Measurements from ENCODE around the gene S100A13. TPM values are rescaled to one million over a fixed set of nuclear protein-coding genes. Genes with fewer than 3 reads are reported as not detected.
"Not testable (repeated sequence)": the region's sequence is repeated elsewhere in the genome, so short reads cannot be mapped to it uniquely, and the experiment has no call there.

The S100A13 gene
- total RNA-seq, 1 experiment from 2014 or later = 55.0 TPM

DNA sequence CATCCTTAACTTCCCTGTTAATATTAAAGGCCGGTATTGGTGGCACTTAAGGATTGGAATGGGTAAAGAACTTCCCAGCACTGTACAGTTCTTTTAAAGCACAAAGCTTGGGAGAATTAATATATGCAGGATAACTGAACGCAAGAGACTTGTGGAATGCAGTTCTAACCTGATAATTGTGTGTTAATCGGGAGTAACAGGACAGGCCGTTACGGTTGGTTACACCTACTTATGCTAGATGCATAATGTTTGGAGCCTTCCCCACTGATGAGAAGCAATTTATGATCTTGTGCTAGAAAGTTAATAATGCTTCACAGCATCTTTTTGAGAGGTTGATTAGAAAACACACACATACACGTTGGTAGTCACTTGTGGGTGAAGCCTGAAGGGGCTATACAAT is 13.6 kb upstream of the S100A13 start:
- H2AFZ ChIP-seq (ENCODE audit: low read length) = no peak overlapping the region
- no peaks in the 10 kb centered on the region for H3K4me1 ChIP-seq (ENCODE audit: insufficient read depth, low read length)
- Mint-ChIP-seq H3K4me3 (no peak overlapping the region), H3K4me1 (peaks cover 0 to under 1% of the 10 kb centered on the region in 2 experiments; a peak in 2 of 4 replicates), H3K27ac (no peak overlapping the region), H3K36me3 (ENCODE audit: insufficient read depth in 1 of 3, low read depth in 3 of 3) (peaks cover 66 to 98% (median 92%) of the 10 kb centered on the region in 3 experiments), H3K9me3 (no peaks in the 10 kb centered on the region), H3K27me3 (ENCODE audit: low read depth) (no peaks in the 10 kb centered on the region)
- H2BK12ac ChIP-seq (ENCODE audit: insufficient read length, low read depth, low read length) = no peak overlapping the region
- no peaks in the 10 kb centered on the region for H3K9me3 ChIP-seq (ENCODE audit: control insufficient read depth, low read depth, low read length)
- H2BK5ac ChIP-seq (ENCODE audit: insufficient read length, low read length) = no peak overlapping the region
- H3K4me2 ChIP-seq (ENCODE audit: insufficient read depth, insufficient read length, low read length) = no peak overlapping the region
- H3K56ac ChIP-seq (ENCODE audit: insufficient read length, low read depth, low read length) = no peak overlapping the region
- no peak overlapping the region for H2BK15ac ChIP-seq (ENCODE audit: low read depth, low read length)
- no CpG with 5 or more reads among the region's 6 CpGs for WGBS (ENCODE audit: extremely low coverage, insufficient read length, low lambda C conversion rate)
- no peak for DNase-seq
- H3K18ac ChIP-seq (ENCODE audit: insufficient read length, low read depth, low read length) = no peak overlapping the region
- no peaks in the 10 kb centered on the region for H3K79me2 ChIP-seq (ENCODE audit: insufficient read depth, low read length)
- H3K23ac ChIP-seq (ENCODE audit: insufficient read length, low read depth, low read length) = no peak overlapping the region
- no peak overlapping the region for H4K5ac ChIP-seq (ENCODE audit: insufficient read length, low read depth, low read length)
- TF ChIP-seq, protein P1, sequence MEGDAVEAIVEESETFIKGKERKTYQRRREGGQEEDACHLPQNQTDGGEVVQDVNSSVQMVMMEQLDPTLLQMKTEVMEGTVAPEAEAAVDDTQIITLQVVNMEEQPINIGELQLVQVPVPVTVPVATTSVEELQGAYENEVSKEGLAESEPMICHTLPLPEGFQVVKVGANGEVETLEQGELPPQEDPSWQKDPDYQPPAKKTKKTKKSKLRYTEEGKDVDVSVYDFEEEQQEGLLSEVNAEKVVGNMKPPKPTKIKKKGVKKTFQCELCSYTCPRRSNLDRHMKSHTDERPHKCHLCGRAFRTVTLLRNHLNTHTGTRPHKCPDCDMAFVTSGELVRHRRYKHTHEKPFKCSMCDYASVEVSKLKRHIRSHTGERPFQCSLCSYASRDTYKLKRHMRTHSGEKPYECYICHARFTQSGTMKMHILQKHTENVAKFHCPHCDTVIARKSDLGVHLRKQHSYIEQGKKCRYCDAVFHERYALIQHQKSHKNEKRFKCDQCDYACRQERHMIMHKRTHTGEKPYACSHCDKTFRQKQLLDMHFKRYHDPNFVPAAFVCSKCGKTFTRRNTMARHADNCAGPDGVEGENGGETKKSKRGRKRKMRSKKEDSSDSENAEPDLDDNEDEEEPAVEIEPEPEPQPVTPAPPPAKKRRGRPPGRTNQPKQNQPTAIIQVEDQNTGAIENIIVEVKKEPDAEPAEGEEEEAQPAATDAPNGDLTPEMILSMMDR (conservative IDR thresholded peaks at IDR 0.05) = no peak
- H3K27me3 ChIP-seq (ENCODE audit: insufficient read depth, low read length) = no peaks in the 10 kb centered on the region
- peaks cover 4% of the 10 kb centered on the region for H3K79me1 ChIP-seq (ENCODE audit: insufficient read depth, low read depth, low read length, poor library complexity, severe bottlenecking)
- no peak overlapping the region for H4K8ac ChIP-seq (replicated peaks; ENCODE audit: insufficient read length, low read depth, low read length)
- no peaks in the 10 kb centered on the region for H3K23me2 ChIP-seq (ENCODE audit: insufficient read length, low read depth, low read length, poor library complexity, severe bottlenecking)
- H4K91ac ChIP-seq (ENCODE audit: insufficient read length, low read depth, low read length) = no peak overlapping the region
- no peak overlapping the region for H3T11ph ChIP-seq (ENCODE audit: low read length)
- no peak overlapping the region for H3K4ac ChIP-seq (ENCODE audit: low read depth, low read length)
- no peaks in the 10 kb centered on the region for H4K20me1 ChIP-seq (ENCODE audit: control insufficient read depth, insufficient read depth, insufficient read length)
- H3K14ac ChIP-seq (ENCODE audit: insufficient read depth, low read length) = no peak overlapping the region
- H3K9ac ChIP-seq (ENCODE audit: extremely low read depth, insufficient read length, low read length) = no peak overlapping the region
- no peak overlapping the region for H2BK120ac ChIP-seq (ENCODE audit: low read depth, low read length, poor library complexity, severe bottlenecking)
- H3K27ac ChIP-seq (ENCODE audit: insufficient read length, low read depth, low read length) = no peak overlapping the region
- H2BK20ac ChIP-seq (ENCODE audit: low read depth, low read length, poor library complexity, severe bottlenecking) = no peak overlapping the region
- no peak overlapping the region for H2AK5ac ChIP-seq (ENCODE audit: insufficient read length, low read length)

DNA sequence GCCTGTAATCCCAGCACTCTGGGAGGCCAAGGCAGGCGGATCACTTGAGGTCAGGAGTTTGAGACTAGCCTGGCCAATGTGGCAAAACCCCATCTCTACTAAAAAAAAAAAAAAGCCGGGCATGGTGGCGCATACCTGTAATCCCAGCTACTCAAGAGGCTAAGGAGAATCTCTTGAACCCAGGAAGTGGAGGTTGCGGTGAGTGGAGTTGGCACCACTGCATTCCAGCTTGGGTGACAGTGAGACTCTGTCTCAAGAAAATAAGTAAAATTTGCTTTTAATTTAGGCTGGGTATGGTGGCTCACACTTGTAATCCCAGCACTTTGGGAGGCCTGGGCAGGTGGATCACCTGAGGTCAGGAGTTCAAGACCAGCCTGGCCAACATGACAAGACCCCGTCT is 12.9 kb upstream of the S100A13 start:
- H3K36me3 Mint-ChIP-seq (ENCODE audit: insufficient read depth in 1 of 3, low read depth in 3 of 3) = peaks cover 62 to 95% (median 89%) of the 10 kb centered on the region in 3 experiments
- not testable (repeated sequence) for H3K79me2 ChIP-seq (ENCODE audit: insufficient read depth, low read length); H4K20me1 ChIP-seq (ENCODE audit: control insufficient read depth, insufficient read depth, insufficient read length); H3K27ac Mint-ChIP-seq; H2BK15ac ChIP-seq (ENCODE audit: low read depth, low read length); H3K27me3 ChIP-seq (ENCODE audit: insufficient read depth, low read length); H3K9ac ChIP-seq (ENCODE audit: extremely low read depth, insufficient read length, low read length); H2BK12ac ChIP-seq (ENCODE audit: insufficient read length, low read depth, low read length); H3K9me3 Mint-ChIP-seq; H3K18ac ChIP-seq (ENCODE audit: insufficient read length, low read depth, low read length); H3K4me1 ChIP-seq (ENCODE audit: insufficient read depth, low read length); H3K27me3 Mint-ChIP-seq (ENCODE audit: low read depth); H3K4me1 Mint-ChIP-seq; H2AK5ac ChIP-seq (ENCODE audit: insufficient read length, low read length); H2BK20ac ChIP-seq (ENCODE audit: low read depth, low read length, poor library complexity, severe bottlenecking); H3K4me2 ChIP-seq (ENCODE audit: insufficient read depth, insufficient read length, low read length); H2BK120ac ChIP-seq (ENCODE audit: low read depth, low read length, poor library complexity, severe bottlenecking); DNase-seq; H4K91ac ChIP-seq (ENCODE audit: insufficient read length, low read depth, low read length); H3K27ac ChIP-seq (ENCODE audit: insufficient read length, low read depth, low read length); H3K23me2 ChIP-seq (ENCODE audit: insufficient read length, low read depth, low read length, poor library complexity, severe bottlenecking); H3K56ac ChIP-seq (ENCODE audit: insufficient read length, low read depth, low read length); H3K4ac ChIP-seq (ENCODE audit: low read depth, low read length); H2AFZ ChIP-seq (ENCODE audit: low read length); H3T11ph ChIP-seq (ENCODE audit: low read length); H3K4me3 Mint-ChIP-seq; H3K14ac ChIP-seq (ENCODE audit: insufficient read depth, low read length); H3K79me1 ChIP-seq (ENCODE audit: insufficient read depth, low read depth, low read length, poor library complexity, severe bottlenecking); H4K8ac ChIP-seq (replicated peaks; ENCODE audit: insufficient read length, low read depth, low read length); H4K5ac ChIP-seq (ENCODE audit: insufficient read length, low read depth, low read length); H3K23ac ChIP-seq (ENCODE audit: insufficient read length, low read depth, low read length); H3K9me3 ChIP-seq (ENCODE audit: control insufficient read depth, low read depth, low read length); H2BK5ac ChIP-seq (ENCODE audit: insufficient read length, low read length)
- WGBS (ENCODE audit: extremely low coverage, insufficient read length, low lambda C conversion rate) = no CpG with 5 or more reads among the region's 5 CpGs

All from H9 (cell line).